BJ (cell line): Measurements from ENCODE around the gene TMEM98. TPM values are rescaled to one million over a fixed set of nuclear protein-coding genes. Genes with fewer than 3 reads are reported as not detected.

Experiments used
- CTCF ChIA-PET: fragments of 350-600 bp; formaldehyde crosslinking; extraction: SDS; loops from one replicate; lab custom pipeline; 2021; ENCODE audit warnings: antibody characterized with exemption, inconsistent platforms; lab: Yijun Ruan, JAX
- POLR2A ChIA-PET: fragments of 300-600 bp; sonication (Branson Sonifier 250); formaldehyde crosslinking; extraction: SDS; loops from one replicate; lab custom pipeline; 2021; ENCODE audit warnings: antibody characterized with exemption; lab: Charles Lee
- DNase-seq: peaks from one replicate; pipeline ENCODE4 v3.0.0-alpha.2; 2011; ENCODE audit warnings: low read depth
- H3K27me3 ChIP-seq: 2 replicates; pipeline ENCODE4 v1.6.0; 2011; ENCODE audit warnings: low read length; ENCODE audit not compliant: control insufficient read depth, insufficient read depth
- H3K36me3 ChIP-seq: 2 replicates; pipeline ENCODE4 v1.5.1; 2011; ENCODE audit warnings: low read length; ENCODE audit not compliant: control insufficient read depth, insufficient read depth
- H3K4me3 ChIP-seq: 2 replicates; pipeline ENCODE4 v1.5.1; 2011; ENCODE audit warnings: low read depth, mild to moderate bottlenecking, control low read depth, low read length
- CTCF ChIP-seq: IDR thresholded peaks from 2 replicates; pipeline ENCODE4 v1.5.1; 2011; ENCODE audit warnings: low read depth, mild to moderate bottlenecking, control low read depth, inconsistent platforms, low read length, moderate library complexity; ENCODE audit not compliant: insufficient read depth
- polyA plus RNA-seq: library from polyadenylated mRNA; depleted of rRNA; stranded (reverse); fragments of >200 nt; gene quantifications from 2 replicates; pipeline ENCODE4 v1.2.3, GENCODE V29; 2011

TMEM98 gene
- polyA plus RNA-seq, 1 experiment: 331 TPM

DNA sequence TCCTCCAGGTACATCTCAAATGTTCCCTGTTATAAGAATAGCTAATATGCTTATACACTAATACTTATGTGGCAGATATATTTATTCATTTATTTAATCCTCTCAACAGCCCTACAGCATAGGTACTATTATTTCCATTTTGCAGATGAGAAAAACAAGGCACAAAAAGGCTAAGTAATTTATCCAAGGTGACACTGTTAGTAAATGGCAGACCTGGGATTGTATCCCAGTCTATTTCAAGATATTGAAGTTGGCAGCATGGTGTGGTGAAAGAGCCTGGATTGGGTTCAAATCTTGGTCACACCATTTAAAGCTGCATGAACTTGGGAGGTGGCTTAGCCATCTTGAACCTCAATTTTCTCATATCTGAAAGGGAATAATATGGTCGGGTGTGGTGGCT lies 27.2 kb downstream of the TMEM98 start:
- peaks cover 2% of the 10 kb centered on the region; the same call in 1 of the 2 replicates for H3K27me3 ChIP-seq
- ChIA-PET CTCF (interaction anchor here (1.2 kb wide), 2 partner anchors 11 to 16 kb away, joined by 3 to 4 read pairs; no protein-coding TSS in a partner anchor), POLR2A (no interaction called here)
- TF ChIP-seq CTCF: no peak
- DNase-seq: no peak
- no peak overlapping the region for H3K4me3 ChIP-seq
- no peaks in the 10 kb centered on the region for H3K36me3 ChIP-seq

DNA sequence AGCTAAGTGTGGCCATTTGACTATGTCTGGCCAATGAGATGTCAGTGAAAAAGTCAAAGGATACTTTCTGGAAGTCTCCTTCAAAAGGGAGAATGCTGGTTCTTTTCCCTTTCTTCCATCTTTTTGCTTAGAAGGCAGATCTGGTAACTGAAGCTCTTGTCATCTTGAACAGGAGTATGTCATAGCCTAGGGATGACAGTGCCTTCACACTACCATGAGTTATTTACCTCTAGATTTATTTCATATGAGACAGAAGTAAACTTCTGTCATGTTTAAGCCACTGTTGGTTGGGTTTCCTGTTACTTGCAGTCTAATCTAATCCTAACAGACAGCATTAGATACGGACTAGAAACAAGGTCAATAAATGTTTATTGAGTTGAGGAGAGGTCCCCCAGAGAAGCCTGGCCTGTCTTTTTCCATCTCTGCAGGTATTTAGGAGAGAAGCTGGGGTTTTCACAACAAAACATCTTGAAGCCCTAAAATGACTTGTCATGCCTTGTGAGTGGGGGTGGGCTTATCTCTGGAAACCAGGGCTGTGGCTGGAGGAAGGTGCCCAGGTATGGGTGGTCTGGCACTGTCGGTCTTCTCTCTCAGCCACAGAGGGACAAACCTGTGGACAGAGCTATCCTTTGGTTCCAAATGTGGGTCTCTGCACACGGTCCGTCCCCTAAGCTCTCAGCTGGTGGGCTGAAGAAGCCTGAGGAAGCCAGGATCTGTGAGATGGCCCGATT lies 28.5 kb downstream of the TMEM98 start:
- POLR2A ChIA-PET: no interaction called here
- CTCF ChIA-PET: interaction anchor here (0.5 to 1.3 kb wide), 3 partner anchors 9 to 20 kb away, joined by 3 to 4 read pairs (median 3); no protein-coding TSS in a partner anchor
- Histone ChIP-seq H3K27me3 (peaks cover 2% of the 10 kb centered on the region), H3K4me3 (no peak overlapping the region), H3K36me3 (no peaks in the 10 kb centered on the region)
- TF ChIP-seq CTCF: no peak
- DNase-seq: no peak

DNA sequence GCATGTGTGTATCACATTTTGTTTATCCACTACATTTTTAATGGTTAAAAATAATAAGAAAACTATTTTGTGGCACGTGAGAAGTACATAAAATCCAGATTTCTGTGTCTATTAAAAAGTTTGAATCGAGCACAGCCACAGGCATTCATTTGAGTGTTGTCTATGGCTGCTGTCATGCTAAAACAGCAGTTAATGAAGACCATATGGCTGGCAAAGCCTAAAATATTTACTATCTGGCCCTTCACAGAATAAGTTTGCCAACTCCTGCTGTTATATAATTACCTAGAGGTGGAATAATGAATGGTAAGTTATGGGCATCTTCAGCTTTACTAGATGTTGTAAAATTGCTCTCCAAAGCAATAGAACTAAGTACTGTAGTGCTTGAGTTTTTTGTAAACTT lies 30.5 kb downstream of the TMEM98 start:
- POLR2A ChIA-PET: no interaction called here

GRCh38 chr17:32960815-32961214 lies 32.9 kb downstream of the TMEM98 start:
- ChIA-PET POLR2A (no interaction called here), CTCF (interaction anchor here (0.9 to 1.2 kb wide), 5 partner anchors 10 to 84 kb away, joined by 3 to 6 read pairs (median 3); partner anchors contain the start of gene MYO1D)
- no peak for DNase-seq
- no peak for TF ChIP-seq CTCF
- Histone ChIP-seq H3K27me3 (peaks cover 1% of the 10 kb centered on the region; the same call in 1 of the 2 replicates), H3K4me3 (no peak overlapping the region), H3K36me3 (no peaks in the 10 kb centered on the region)

More for the DNA sequence above, 30.5 kb downstream of the TMEM98 start:
- peak; percentile 92 for DNase-seq
- CTCF ChIA-PET: interaction anchor here (0.8 to 3.3 kb wide), 4 partner anchors 11 to 47 kb away, joined by 3 to 16 read pairs (median 4); no protein-coding TSS in a partner anchor
- no peak for TF ChIP-seq CTCF
- Histone ChIP-seq H3K4me3 (no peak overlapping the region), H3K27me3 (peaks cover 1% of the 10 kb centered on the region; the same call in 1 of the 2 replicates), H3K36me3 (no peaks in the 10 kb centered on the region)

GRCh38 chr17:32962320-32962711 lies 34.4 kb downstream of the TMEM98 start:
- no peak for TF ChIP-seq CTCF
- CTCF ChIA-PET: no interaction called here

More at GRCh38 chr17:32962320-32962711, 34.4 kb downstream of the TMEM98 start:
- POLR2A ChIA-PET: no interaction called here
- H3K36me3 ChIP-seq: no peaks in the 10 kb centered on the region
- DNase-seq: no peak
- no peak overlapping the region for H3K4me3 ChIP-seq
- peaks cover 1% of the 10 kb centered on the region; the same call in 1 of the 2 replicates for H3K27me3 ChIP-seq
